AG10803 (cell line): ENCODE measurements around the gene RPP25L.

Experiments used
- DNase-seq: peaks from one replicate; pipeline ENCODE4 v3.0.0; 2010; ENCODE audit warnings: low read depth
- H3K4me3 ChIP-seq: 2 replicates; pipeline ENCODE4 v1.5.1; 2011; ENCODE audit warnings: mild to moderate bottlenecking, low read length, control low read depth
- CTCF ChIP-seq: conservative IDR thresholded peaks from 2 replicates; pipeline ENCODE4 v1.5.1; 2011; ENCODE audit warnings: mild to moderate bottlenecking, low read length, control low read depth, inconsistent platforms

Gene RPP25L

GRCh38 chr9:34588671-34589635 is 22.9 kb downstream of the RPP25L start:
- DNase-seq = no peak
- TF ChIP-seq CTCF = no peak
- H3K4me3 ChIP-seq = no peak overlapping the region

DNA sequence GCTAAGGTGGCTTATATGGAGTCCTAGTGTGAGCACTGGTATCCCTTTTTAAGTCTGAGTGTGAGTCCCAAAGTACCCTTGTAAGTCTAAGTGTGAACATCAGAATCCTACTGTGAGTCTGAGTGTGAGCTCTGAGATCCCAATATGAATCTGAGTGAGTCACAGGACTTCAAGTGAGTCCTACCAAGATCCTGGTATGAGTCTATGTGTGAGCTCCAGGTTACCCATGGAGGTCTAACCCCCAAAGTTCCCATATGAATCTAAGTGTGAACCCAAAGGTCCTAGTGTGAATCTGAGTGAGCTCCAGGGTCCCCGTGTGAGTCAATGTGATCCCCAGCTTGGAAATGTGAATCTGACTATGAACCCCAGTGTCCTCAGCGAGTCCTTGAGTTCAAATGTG is 24.6 kb downstream of the RPP25L start:
- no peak for TF ChIP-seq CTCF
- DNase-seq = no peak
- no peak overlapping the region for H3K4me3 ChIP-seq

GRCh38 chr9:34585946-34586669 is 25.8 kb downstream of the RPP25L start:
- no peak overlapping the region for H3K4me3 ChIP-seq
- no peak for DNase-seq
- no peak for TF ChIP-seq CTCF

- no peak for DNase-seq
- no peak for TF ChIP-seq CTCF
- H3K4me3 ChIP-seq = no peak overlapping the region
Measured at GRCh38 chr9:34584970-34585369, 26.9 kb downstream of the RPP25L start.

DNA sequence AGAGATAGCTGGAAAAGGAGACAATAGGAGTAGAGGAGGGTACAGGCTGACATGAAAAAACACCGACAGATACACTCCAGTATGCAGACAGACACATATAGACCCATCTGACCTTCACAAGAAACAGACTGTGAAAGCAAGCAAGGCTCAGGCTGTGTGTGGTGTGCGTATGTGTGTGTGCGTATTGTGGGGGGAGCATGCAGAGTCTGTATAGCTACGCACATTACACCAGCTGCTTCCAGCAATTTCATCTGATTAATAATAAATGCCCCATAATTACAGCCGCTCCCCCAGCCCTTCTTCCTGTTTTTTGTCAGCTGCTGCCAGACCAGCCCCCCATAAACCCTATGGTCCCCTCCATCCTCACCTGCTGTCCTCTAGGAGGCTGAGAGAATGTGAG is 29.1 kb downstream of the RPP25L start:
- TF ChIP-seq CTCF = no peak
- H3K4me3 ChIP-seq = no peak overlapping the region
- DNase-seq = no peak

GRCh38 chr9:34581318-34581717 is 30.6 kb downstream of the RPP25L start:
- no peak overlapping the region for H3K4me3 ChIP-seq
- no peak for TF ChIP-seq CTCF
- no peak for DNase-seq
